ENCODE measurements around the gene LAD1.

LAD1 gene, protein sequence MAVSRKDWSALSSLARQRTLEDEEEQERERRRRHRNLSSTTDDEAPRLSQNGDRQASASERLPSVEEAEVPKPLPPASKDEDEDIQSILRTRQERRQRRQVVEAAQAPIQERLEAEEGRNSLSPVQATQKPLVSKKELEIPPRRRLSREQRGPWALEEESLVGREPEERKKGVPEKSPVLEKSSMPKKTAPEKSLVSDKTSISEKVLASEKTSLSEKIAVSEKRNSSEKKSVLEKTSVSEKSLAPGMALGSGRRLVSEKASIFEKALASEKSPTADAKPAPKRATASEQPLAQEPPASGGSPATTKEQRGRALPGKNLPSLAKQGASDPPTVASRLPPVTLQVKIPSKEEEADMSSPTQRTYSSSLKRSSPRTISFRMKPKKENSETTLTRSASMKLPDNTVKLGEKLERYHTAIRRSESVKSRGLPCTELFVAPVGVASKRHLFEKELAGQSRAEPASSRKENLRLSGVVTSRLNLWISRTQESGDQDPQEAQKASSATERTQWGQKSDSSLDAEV

DNA sequence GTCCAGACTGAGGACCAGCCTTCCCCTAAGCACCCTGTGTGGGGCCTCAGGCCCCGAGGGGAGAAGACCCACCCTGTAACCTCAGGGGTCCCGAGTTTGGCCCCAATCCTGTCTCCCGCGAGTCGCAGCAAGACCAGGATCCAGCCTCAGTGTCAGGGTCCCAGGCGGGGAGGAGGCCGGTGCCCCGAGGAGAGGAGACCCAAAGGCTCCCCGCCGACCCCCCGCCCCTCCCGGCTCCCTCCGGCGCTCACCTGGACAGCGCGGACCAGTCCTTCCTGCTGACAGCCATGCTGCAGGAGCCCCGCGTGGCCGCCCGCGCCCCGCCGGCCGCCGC lies at the start of gene LAD1:
LAD1 (minus strand) TSS at position 307 of the 334 bp plus-strand sequence; CDS start at position 289, 18 bp downstream.
- Histone ChIP-seq H3K4me3 (no peak within 1 kb of the TSS), H3K9me3 (no peaks in the 10 kb centered on the region), H3K36me3 (replicated peaks) (no peaks in the 10 kb centered on the region), H3K4me1 (no peaks in the 10 kb centered on the region), H3K27me3 (ENCODE audit: low read depth) (peaks cover 64% of the 10 kb centered on the region)
- no peak for DNase-seq (ENCODE audit: low spot score in 2 of 2)
- in situ Hi-C loops (cut with MboI; ENCODE audit: low sequenced_read_pairs), result no loop called here

DNA sequence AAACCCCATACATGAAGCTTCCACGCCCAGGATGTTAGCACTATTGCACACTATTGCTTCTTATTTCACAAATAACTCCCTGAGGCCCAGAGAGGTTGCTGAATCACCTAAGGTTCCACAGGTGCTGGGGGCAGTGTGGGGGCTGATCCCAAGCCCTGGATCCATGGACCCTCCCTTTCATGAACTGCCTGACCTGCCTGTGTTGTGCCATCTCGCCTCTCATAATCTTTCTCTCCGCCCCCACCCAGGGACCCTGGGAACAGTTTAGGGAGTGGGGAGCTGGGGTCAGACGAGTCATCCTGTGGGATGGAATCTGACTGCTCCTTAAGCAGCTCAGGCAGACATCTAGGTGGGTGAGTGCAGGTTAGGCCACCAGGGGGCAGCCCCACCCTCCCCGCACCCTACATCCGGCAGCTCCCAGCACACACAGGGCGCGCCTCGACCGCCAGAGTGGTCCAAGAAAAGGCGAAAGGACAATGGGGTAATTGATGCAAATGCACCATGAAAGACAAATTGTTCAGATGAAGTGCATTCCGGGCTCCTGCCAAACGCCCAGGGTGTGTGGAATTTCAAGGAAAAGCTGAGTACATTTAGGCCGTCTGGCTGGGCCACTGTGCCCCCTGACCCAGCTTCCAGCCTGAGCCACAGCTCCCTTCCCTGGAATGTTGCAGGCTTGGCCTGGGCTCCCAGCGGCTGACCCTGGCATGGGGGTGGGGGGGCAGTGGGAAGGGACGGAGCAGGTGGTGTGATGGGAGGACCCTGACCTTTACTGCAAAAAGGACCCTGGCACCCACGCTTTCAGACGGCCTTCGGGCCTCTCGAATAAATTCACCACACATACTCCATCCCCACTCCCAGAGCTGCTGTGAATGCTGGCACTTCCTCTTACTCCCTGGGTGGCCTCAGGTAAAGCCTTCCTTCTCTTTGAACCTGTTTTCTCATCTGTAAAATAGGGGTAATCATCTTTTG lies 49.1 kb upstream of the LAD1 start:
- Histone ChIP-seq H3K4me1 (no peaks in the 10 kb centered on the region), H3K27me3 (ENCODE audit: low read depth) (no peaks in the 10 kb centered on the region), H3K4me3 (no peak overlapping the region), H3K9me3 (no peaks in the 10 kb centered on the region), H3K36me3 (replicated peaks) (no peaks in the 10 kb centered on the region)
- peak; percentile 76 to 89 for DNase-seq (ENCODE audit: low spot score in 2 of 2)
- in situ Hi-C loops (cut with MboI; ENCODE audit: low sequenced_read_pairs), result loop anchor here (5.0 kb wide), 1 partner anchor 69 kb away; no protein-coding TSS in a partner anchor

DNA sequence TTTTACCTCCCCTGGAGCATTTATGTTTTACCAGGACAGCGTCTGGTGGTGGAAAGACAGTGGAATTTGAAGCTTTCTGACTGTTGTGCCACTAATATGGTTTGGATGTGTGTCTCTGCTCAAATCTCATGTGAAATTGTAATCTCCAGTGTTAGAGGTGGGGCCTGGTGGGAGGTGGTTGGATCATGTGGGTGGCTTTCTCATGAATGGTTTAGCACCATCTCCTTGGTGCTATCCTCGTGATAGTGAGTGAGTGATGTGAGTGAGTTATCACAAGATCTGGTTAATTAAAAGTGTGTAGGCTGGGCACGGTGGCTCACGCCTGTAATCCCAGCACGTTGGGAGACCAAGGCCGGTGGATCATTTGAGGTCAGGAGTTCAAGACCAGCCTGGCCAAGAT lies 46.2 kb upstream of the LAD1 start:
- in situ Hi-C loops (cut with MboI; ENCODE audit: low sequenced_read_pairs), result loop anchor here (5.0 kb wide), 1 partner anchor 72 kb away; no protein-coding TSS in a partner anchor

DNA sequence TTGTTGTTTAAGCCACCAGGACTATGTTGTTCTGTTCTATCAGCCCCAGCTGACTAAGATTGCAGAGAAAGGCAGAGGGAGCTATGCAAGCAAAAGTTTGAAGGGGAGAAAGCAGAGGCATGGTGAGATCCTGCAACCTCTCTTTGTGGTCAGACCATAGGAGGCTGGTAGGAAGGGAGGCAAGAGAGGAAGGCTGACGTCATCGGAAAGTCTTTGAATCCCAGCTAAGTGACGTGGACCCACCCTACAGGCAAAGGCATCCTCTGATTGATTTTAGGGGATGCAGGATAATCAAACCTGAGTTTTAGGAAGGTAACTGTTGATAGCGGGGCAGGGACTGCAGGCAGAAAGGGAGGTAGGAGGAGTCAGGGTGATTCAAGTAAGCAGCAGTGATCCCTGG lies 45.7 kb upstream of the LAD1 start:
- no peaks in the 10 kb centered on the region for H3K36me3 ChIP-seq (replicated peaks)
- in situ Hi-C loops (cut with MboI; ENCODE audit: low sequenced_read_pairs), result loop anchor here (5.0 kb wide), 1 partner anchor 73 kb away; no protein-coding TSS in a partner anchor
- no peaks in the 10 kb centered on the region for H3K27me3 ChIP-seq (ENCODE audit: low read depth)
- H3K9me3 ChIP-seq, result no peaks in the 10 kb centered on the region
- no peak overlapping the region for H3K4me3 ChIP-seq
- no peak for DNase-seq (ENCODE audit: low spot score in 2 of 2)
- H3K4me1 ChIP-seq, result no peaks in the 10 kb centered on the region

More for the DNA sequence above, 46.2 kb upstream of the LAD1 start:
- Histone ChIP-seq H3K36me3 (replicated peaks) (no peaks in the 10 kb centered on the region), H3K27me3 (ENCODE audit: low read depth) (no peaks in the 10 kb centered on the region), H3K4me1 (no peaks in the 10 kb centered on the region), H3K4me3 (no peak overlapping the region), H3K9me3 (no peaks in the 10 kb centered on the region)
- no peak for DNase-seq (ENCODE audit: low spot score in 2 of 2)

DNA sequence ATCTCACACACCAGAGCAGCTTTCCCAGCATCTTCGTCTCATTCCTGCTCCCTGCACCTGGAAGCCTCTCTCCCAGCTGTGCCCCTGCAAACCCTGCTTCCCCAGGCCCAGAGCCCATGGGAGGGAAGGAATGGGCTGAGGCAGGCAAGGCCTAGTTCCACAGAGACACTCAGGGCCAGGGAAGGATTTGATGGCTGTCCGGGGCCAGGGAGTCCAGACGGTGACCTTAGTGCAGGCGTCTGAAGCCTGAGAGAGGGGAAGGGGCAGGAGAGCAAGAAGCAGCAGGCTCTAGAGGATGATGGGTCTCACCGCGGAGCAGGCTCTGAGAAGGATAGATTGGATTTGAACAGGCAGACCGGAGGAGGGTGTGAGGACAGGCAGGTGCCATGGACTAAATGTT lies 44.6 kb upstream of the LAD1 start:
- Histone ChIP-seq H3K36me3 (replicated peaks) (no peaks in the 10 kb centered on the region), H3K4me1 (no peaks in the 10 kb centered on the region), H3K27me3 (ENCODE audit: low read depth) (no peaks in the 10 kb centered on the region), H3K9me3 (no peaks in the 10 kb centered on the region), H3K4me3 (no peak overlapping the region)
- DNase-seq (ENCODE audit: low spot score in 2 of 2), result no peak
- in situ Hi-C loops (cut with MboI; ENCODE audit: low sequenced_read_pairs), result no loop called here

DNA sequence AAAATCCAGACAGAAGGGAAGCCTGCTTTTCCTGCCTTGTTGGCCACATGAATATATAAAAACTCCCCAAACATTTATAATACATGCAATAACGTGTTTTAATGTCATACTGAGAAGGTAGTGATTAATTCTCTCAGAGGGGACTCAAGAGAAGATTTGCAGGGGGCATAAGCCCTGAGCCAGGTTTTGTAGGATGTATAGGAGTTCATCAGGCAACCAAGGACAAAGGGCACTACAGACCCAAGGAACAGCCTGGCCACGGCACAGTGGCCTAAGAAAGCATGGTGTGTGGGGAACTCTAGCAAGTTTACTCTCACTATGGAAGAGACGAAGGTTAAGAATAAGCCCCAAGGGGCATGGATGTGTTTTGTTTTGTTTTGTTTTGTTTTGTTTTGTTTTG lies 37.8 kb upstream of the LAD1 start:
- in situ Hi-C loops (cut with MboI; ENCODE audit: low sequenced_read_pairs), result no loop called here
- Histone ChIP-seq H3K27me3 (ENCODE audit: low read depth) (no peaks in the 10 kb centered on the region), H3K36me3 (replicated peaks) (no peaks in the 10 kb centered on the region), H3K4me3 (no peak overlapping the region), H3K4me1 (peaks cover 3% of the 10 kb centered on the region; the same call in 1 of the 2 replicates), H3K9me3 (no peaks in the 10 kb centered on the region)
- DNase-seq (ENCODE audit: low spot score in 2 of 2), result no peak

DNA sequence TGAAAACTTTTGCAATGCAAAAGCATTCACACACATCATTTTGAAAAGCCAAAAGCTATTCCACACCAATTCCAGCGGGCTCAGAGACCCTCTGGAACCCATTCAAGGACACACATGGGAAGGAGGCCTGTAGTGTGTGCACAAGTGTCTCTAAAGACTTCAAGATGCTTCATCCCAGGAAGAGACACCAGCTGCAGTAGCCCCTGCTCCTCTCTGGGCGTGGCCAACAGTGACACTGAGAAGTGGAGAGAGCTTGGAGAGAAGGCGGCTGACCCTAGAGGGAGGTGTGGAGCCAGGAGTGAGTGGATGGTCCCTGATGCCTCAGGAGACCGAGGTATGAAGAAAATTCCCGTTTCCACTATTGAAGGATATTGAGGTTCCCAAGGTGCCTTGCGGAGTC lies 37.3 kb upstream of the LAD1 start:
- Histone ChIP-seq H3K4me1 (peaks cover 3% of the 10 kb centered on the region; the same call in 1 of the 2 replicates), H3K36me3 (replicated peaks) (no peaks in the 10 kb centered on the region), H3K4me3 (no peak overlapping the region), H3K27me3 (ENCODE audit: low read depth) (no peaks in the 10 kb centered on the region), H3K9me3 (no peaks in the 10 kb centered on the region)
- in situ Hi-C loops (cut with MboI; ENCODE audit: low sequenced_read_pairs), result no loop called here
- peak in 1 of 2 experiments; percentile 58 for DNase-seq (ENCODE audit: low spot score in 2 of 2)

DNA sequence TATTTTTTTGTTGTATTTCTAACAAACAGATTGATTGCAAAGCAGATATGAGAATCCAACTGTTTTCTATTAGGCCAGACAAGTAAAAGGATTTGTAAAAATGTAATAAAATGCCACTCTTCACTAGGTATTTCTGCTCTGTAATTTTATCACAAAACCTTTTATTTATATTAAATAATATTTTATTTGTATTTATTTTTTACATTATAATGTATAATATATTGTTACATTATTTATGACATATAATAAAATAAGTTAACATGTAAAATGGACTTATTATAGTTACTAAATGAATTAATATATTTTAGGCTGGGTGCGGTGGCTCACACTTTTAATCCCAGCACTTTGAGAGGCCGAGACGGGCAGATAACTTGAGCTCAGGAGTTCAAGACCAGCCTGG lies 35.1 kb upstream of the LAD1 start:
- Histone ChIP-seq H3K4me3 (no peak overlapping the region), H3K9me3 (no peaks in the 10 kb centered on the region), H3K27me3 (ENCODE audit: low read depth) (no peaks in the 10 kb centered on the region), H3K4me1 (peaks cover 3% of the 10 kb centered on the region; the same call in 1 of the 2 replicates), H3K36me3 (replicated peaks) (no peaks in the 10 kb centered on the region)
- in situ Hi-C loops (cut with MboI; ENCODE audit: low sequenced_read_pairs), result no loop called here
- DNase-seq (ENCODE audit: low spot score in 2 of 2), result no peak

DNA sequence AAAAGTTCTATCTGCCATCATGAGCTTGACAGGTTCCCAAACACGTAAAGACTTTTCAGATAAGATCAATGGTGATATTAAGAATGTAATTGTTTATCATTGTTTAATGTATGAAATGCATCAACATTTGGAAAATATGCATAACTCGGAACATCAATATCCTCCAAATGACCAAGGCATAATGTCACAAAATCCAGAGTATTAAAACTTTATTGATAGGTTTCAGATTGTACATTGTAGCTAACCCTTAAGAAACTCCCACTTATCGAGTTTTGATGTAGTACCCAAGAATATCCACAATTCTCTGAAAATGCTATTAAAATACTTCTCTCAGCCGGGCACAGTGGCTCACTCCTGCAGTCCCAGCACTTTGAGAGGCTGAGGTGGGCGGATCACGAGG lies 34.5 kb upstream of the LAD1 start:
- in situ Hi-C loops (cut with MboI; ENCODE audit: low sequenced_read_pairs), result no loop called here
- Histone ChIP-seq H3K36me3 (replicated peaks) (no peaks in the 10 kb centered on the region), H3K4me1 (peaks cover 3% of the 10 kb centered on the region; the same call in 1 of the 2 replicates)

DNA sequence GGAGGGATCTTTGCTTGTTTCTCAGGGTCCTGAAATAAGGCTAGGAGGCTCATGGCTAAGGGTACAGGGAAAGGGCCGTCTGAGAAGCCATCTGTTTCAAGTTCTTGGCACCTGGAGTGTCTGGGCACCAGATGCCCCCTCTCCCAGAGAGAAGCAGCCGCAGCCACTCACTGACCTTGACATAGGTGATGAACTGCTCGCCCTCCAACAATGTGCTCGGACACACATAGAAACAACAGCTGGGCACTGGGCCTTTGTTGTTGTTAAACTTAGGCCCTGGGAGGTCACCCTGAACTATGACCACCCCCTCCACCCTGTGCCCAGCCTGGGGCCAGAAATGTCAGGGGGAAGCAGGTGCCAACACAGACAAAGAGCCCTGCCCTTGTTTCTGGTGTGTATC lies 31.7 kb upstream of the LAD1 start:
- Histone ChIP-seq H3K4me3 (no peak overlapping the region), H3K27me3 (ENCODE audit: low read depth) (no peaks in the 10 kb centered on the region), H3K36me3 (replicated peaks) (no peaks in the 10 kb centered on the region), H3K9me3 (no peaks in the 10 kb centered on the region), H3K4me1 (no peaks in the 10 kb centered on the region; the same call in 1 of the 2 replicates)
- DNase-seq (ENCODE audit: low spot score in 2 of 2), result no peak
- in situ Hi-C loops (cut with MboI; ENCODE audit: low sequenced_read_pairs), result no loop called here

More for the DNA sequence above, 34.5 kb upstream of the LAD1 start:
- no peak overlapping the region for H3K4me3 ChIP-seq
- H3K9me3 ChIP-seq, result no peaks in the 10 kb centered on the region
- no peak for DNase-seq (ENCODE audit: low spot score in 2 of 2)
- no peaks in the 10 kb centered on the region for H3K27me3 ChIP-seq (ENCODE audit: low read depth)

DNA sequence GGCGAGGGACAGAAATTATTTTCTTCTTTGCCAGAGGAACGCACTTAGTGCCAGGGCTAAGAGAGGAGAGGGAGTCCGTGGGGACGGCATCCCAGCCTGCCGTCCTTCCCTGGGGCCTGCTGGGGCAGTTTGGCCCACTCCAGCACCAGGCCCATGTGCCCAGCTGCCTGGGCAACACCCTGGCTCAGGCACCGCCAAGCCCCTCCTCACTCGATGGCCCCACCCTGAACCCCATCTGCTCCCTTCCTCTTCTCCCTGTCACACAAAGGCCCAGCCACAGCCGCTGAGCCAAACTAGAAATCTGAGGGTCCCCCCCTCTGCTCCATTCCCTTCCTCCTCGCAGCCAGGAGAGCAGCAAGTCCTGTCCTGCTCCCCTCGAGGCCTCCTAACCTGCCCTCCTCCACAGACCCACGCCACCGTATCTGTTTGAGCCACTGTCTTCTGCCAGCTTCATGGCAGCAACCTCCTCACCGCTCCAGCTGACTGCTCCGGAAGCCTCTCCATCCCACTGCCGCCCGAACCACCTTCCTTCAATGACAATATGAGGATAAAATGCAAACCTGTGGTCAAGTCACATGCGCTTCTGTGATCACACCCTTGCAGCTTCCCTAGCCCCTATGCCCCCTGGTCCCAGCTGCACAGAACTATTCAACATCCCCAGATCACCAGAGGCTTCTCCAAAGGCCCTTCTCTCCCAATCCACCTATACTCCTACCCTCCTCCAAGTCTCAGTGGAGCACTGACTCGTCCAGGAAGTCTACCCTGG lies 30.8 kb upstream of the LAD1 start:
- no peak for DNase-seq (ENCODE audit: low spot score in 2 of 2)
- no peaks in the 10 kb centered on the region for H3K27me3 ChIP-seq (ENCODE audit: low read depth)
- H3K4me3 ChIP-seq, result no peak overlapping the region
- no peaks in the 10 kb centered on the region for H3K36me3 ChIP-seq (replicated peaks)
- H3K9me3 ChIP-seq, result no peaks in the 10 kb centered on the region
- H3K4me1 ChIP-seq, result no peaks in the 10 kb centered on the region
- in situ Hi-C loops (cut with MboI; ENCODE audit: low sequenced_read_pairs), result no loop called here

DNA sequence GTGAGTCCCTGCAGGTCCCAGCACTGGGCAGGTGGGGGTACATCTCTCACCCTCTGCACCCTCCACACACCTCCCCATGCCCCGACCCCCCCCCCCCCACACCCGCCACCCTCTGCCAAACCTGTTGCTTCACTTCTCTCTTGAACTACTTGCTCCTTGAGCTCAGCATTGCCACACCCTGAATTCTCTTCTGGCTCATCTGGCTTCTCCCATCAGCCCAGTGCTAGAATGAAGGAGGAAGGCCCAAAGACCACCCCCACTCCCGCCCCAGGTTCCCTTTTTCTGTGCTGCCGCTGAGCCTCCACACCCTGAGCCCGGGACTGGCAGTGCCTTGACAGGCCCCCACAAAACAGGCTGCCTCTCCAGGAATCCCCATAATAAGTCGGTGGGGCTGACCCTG lies 28.8 kb upstream of the LAD1 start:
- no peaks in the 10 kb centered on the region for H3K27me3 ChIP-seq (ENCODE audit: low read depth)
- in situ Hi-C loops (cut with MboI; ENCODE audit: low sequenced_read_pairs), result no loop called here
- no peaks in the 10 kb centered on the region for H3K9me3 ChIP-seq
- no peaks in the 10 kb centered on the region for H3K36me3 ChIP-seq (replicated peaks)
- no peak for DNase-seq (ENCODE audit: low spot score in 2 of 2)
- no peaks in the 10 kb centered on the region for H3K4me1 ChIP-seq
- no peak overlapping the region for H3K4me3 ChIP-seq
